Measurements from ENCODE around the gene ATP8B3. TPM values are rescaled to one million over a fixed set of nuclear protein-coding genes. Genes with fewer than 3 reads are reported as not detected.

ATP8B3 gene
- polyA plus RNA-seq, 3 donors: 0.33 to 1.8 (median 0.80) TPM

GRCh38 chr19:1824252-1824622 is 12.2 kb upstream of the ATP8B3 start:
- no peak overlapping the region for H3K27ac ChIP-seq (ENCODE audit: low read depth, low read length)
- 83 to 90% (median 86%) methylated on average over 14 of the region's 14 CpGs for WGBS, 3 donors

- 89 to 93% (median 92%) methylated on average over 27 to 36 of the region's 36 CpGs for WGBS, 3 donors
These were observed 11.6 kb upstream of the ATP8B3 start for GRCh38 chr19:1823539-1824251.

GRCh38 chr19:1823020-1823419 is 10.9 kb upstream of the ATP8B3 start:
- WGBS, 3 donors: 85 to 91% (median 90%) methylated on average over 8 of the region's 8 CpGs
- no peak overlapping the region for H3K27ac ChIP-seq (ENCODE audit: low read depth, low read length)

More at GRCh38 chr19:1823539-1824251, 11.6 kb upstream of the ATP8B3 start:
- H3K27ac ChIP-seq (ENCODE audit: low read depth, low read length): no peak overlapping the region

- H3K27ac ChIP-seq (ENCODE audit: low read depth, low read length): no peak overlapping the region
- 89 to 92% (median 91%) methylated on average over 19 of the region's 19 CpGs for WGBS, 3 donors
These were observed 10.1 kb upstream of the ATP8B3 start for GRCh38 chr19:1822210-1822609.

- WGBS, 3 donors: 89 to 91% (median 89%) methylated on average over 38 to 43 of the region's 43 CpGs
- H3K27ac ChIP-seq (ENCODE audit: low read depth, low read length): no peak overlapping the region
These were observed 7.5 kb upstream of the ATP8B3 start for GRCh38 chr19:1819341-1820255.

DNA sequence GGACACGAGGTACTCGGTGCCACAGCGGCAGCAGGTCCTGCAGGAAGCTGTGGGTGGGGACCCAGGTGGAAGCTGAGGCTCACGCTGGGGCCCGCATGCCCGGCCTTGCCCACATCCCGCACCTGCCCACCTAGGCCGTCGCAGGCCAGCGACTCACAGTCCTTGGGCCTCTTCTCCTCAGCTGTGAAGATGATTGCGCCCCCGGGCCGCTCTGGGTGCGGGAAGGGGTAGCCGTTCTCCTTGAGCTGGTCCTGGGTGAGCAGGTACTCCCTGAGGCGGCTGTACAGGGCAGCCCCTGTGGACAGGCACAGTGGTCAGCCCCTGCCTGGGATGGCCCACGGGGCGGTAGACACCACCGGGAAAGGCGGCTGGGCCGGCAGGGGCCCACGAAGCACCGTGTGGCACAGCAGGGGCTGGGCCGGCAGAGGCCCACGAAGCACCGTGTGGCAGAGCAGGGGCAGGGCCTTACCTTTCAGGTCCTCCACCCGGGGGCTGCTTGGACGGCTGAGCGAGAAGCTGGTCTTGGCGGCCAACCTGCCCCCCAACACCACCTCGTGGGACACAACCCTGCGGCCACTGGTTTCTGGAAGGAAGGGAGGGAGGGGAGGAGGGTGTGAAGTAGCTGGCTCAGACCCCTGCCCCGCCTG is 6.6 kb upstream of the ATP8B3 start:
- WGBS, 3 donors: 91 to 93% (median 92%) methylated on average over 19 to 32 of the region's 33 CpGs
- H3K27ac ChIP-seq (ENCODE audit: low read depth, low read length): no peak overlapping the region

GRCh38 chr19:1817553-1818179 is 5.6 kb upstream of the ATP8B3 start:
- no peak overlapping the region for H3K27ac ChIP-seq (ENCODE audit: low read depth, low read length)
- WGBS, 3 donors: 91 to 94% (median 93%) methylated on average over 22 to 25 of the region's 25 CpGs

DNA sequence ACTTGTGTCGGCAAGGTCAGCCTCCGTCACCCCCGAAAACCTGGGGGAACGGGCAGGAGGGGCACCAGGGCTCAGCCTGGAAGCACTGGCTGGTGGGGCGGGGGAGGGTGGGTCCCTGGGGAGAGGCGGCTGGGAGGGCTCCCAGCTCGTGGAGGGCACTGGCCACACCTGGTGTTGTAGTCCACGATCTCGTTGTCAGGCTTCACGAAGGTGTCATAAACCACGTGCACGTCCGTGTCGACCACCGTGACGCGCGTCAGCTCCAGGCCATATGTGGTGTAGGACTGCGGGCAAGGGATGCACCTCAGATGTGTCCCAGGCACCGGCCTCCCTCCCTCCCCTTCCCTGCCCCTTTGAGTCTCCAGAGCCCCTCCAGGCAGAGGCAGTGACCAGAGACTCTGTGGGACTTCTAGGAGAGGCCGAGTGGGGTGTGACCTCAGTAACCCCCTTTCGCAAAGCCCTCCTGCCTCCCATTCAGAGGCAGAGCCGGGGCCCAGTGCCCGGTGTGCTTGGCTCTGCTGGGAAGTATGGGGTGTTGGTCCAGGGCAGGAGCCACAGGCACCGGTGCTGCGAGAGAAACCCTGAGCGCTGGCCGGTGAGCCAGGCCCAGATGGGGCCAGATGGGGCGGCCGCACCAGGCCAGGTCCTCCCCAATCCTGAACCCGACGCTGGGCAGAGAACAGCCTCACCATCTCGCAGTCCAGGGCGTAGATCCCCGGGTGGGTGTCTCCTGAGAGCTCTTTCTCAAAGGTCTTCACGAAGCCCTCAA is 4.6 kb upstream of the ATP8B3 start:
- H3K27ac ChIP-seq (ENCODE audit: low read depth, low read length): no peak overlapping the region
- 92 to 95% (median 92%) methylated on average over 25 to 36 of the region's 36 CpGs for WGBS, 3 donors

- no peak overlapping the region for H3K27ac ChIP-seq (ENCODE audit: low read depth, low read length)
- WGBS, 3 donors: 92 to 93% (median 92%) methylated on average over 59 to 61 of the region's 61 CpGs
These were observed 3.8 kb upstream of the ATP8B3 start for GRCh38 chr19:1815605-1816529.

- H3K27ac ChIP-seq (ENCODE audit: low read depth, low read length): no peak overlapping the region
- WGBS, 3 donors: 88 to 91% (median 90%) methylated on average over 24 to 26 of the region's 26 CpGs
These were observed 2.9 kb upstream of the ATP8B3 start for GRCh38 chr19:1814833-1815604.

- H3K27ac ChIP-seq (ENCODE audit: low read depth, low read length): no peak overlapping the region
- WGBS, 3 donors: 78 to 82% (median 80%) methylated on average over 10 of the region's 10 CpGs
These were observed 2.3 kb upstream of the ATP8B3 start for GRCh38 chr19:1814391-1814790.

DNA sequence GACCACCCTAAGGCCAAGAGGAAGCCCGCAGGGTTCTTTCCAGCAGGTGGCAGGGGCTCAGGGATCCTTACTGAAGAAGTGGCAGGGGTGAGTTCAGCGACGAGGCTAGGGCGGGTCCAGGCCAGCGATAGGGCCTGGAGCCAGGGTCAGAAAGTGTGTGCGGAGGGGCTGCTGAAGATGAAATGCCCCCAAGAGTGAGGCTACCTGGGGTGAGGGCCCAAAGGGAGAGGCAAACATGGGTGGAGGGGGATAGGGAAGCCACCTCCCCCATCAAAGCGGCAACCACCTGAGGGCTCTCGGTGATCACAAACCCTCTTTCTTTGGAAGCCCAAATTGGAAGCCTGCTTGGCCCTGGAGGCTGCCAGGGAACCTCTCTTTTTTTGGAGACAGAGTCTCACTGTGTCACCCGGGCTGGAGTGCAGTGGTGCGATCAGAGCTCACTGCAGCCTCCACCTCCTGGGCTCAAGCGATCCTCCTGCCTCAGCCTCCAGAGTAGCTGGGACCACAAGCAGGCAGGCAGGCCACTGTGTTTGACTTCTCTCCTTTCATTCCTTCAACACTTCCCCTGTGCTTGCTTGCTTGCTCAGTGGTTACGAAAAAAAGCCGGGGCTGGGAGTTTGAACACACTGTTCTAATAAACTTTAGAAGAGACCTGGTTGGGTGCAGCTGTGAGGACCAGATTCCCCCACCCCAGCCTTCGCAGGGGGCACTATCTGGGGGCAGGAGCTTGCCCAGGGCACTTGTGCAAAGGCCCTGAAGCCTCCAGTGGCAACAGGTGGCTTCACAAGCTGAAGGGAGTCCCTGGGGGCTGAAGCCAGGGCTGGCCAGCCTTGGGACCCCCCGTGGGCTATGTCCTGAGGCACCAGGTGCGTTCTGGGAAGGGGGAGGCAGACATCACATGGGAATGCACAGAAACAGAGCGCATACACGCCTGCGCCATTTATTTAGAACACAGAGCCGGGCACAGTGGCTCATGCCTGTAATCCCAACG is 1.4 kb upstream of the ATP8B3 start:
- WGBS, 3 donors: 65 to 67% (median 66%) methylated on average over 21 of the region's 21 CpGs
- H3K27ac ChIP-seq (ENCODE audit: low read depth, low read length): no peak overlapping the region

DNA sequence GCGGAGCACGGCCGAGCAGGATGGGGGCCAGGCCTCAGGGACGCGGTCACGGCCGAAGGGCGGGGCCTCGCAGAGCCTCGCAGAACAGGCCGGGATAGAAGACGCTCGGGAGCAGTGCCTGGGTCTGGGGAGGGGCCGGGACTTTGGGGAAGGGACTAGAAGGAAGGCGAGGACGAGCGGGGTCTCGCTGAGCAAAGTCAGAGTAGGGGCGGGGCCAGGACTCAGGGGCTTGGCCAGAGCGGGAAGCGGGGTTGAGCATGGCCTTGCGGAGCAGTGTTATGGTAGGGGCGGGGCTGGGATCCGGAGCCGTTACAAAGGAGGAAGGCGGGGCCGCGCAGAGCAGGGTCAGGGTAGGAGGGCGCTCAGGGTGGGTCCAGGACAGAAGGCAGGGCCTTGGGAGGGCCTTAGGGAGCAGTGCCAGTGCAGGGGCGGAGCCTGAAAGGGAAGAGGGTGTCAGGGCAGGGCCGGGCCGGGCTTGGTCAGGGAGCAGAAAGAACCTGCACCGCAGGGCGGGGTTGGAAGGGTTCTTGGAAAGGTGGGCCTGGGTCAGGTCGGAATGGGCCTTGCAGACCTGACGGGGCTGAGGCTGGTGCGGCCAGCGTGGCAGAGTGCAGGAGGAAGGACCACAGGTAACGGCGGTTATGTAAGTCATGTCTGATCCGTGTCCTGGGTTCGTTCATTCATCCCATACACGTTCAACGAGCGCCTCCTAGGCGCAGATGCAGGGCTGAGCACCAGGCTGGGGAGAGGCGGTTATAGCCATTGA is 533 bp upstream of the ATP8B3 start:
- no peak overlapping the region for H3K27ac ChIP-seq (ENCODE audit: low read depth, low read length)
- WGBS, 3 donors: 0 to 1% (median 0%) methylated on average over 47 of the region's 47 CpGs

DNA sequence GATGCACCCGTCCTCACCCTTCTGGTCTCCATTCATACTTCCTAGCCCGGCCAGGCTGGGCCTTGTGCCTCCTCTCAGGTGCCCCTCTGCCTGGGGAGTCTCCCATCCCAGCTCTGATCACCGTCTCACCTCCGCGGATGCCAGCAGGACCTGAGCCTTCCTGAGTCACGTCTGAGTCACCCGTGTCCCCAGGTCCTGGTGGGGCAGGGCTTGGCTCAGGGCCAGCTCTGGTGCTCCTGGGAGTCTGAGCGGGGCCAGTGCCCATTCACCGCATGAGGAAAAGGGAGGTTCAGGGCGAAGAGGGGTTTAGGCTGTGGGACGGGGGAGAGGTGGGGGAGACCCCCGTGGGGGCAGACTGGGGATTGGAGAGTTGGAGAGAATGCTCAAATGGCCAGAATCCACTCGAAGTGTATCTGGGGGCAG is 593 bp downstream of the ATP8B3 start:
- 18 to 24% (median 23%) methylated on average over 13 of the region's 13 CpGs for WGBS, 3 donors
- H3K27ac ChIP-seq (ENCODE audit: low read depth, low read length): no peak overlapping the region
